Thymus (tissue), 11 donors: ENCODE results near the gene FNDC4. TPM values are rescaled to one million over a fixed set of nuclear protein-coding genes. Genes with fewer than 3 reads are reported as not detected.

Experiments
- DNase-seq, 9 donors: peaks; one replicate each; pipeline ENCODE4 v3.0.0-alpha.2; 2013; ENCODE audit warnings: low spot score in 9 of 9, low read depth in 6 of 9, missing footprints in 1 of 9
- H3K27ac ChIP-seq, 2 donors: one replicate each; pipeline ENCODE4 v1.5.1; 2013; ENCODE audit warnings: control low read depth in 1 of 2, low read depth in 1 of 2, low read length in 1 of 2, mild to moderate bottlenecking in 1 of 2, moderate library complexity in 1 of 2
- H3K27me3 ChIP-seq, 2 donors: one replicate each; pipeline ENCODE4 v1.5.1; 2013; ENCODE audit warnings: low read length in 1 of 2; ENCODE audit not compliant: control insufficient read depth in 2 of 2, insufficient read depth in 1 of 2
- H3K36me3 ChIP-seq, 2 donors: one replicate each; pipeline ENCODE4 v1.5.1; 2013; ENCODE audit warnings: low read length in 1 of 2, mild to moderate bottlenecking in 1 of 2, moderate library complexity in 1 of 2; ENCODE audit not compliant: control insufficient read depth in 2 of 2, insufficient read depth in 2 of 2
- H3K4me1 ChIP-seq, 2 donors: one replicate each; pipeline ENCODE4 v1.5.1; 2013; ENCODE audit warnings: low read length in 2 of 2; ENCODE audit not compliant: control insufficient read depth in 2 of 2, insufficient read depth in 2 of 2
- H3K4me3 ChIP-seq, 2 donors: one replicate each; pipeline ENCODE4 v1.5.1; 2013; ENCODE audit warnings: low read length in 2 of 2, control low read depth in 1 of 2, mild to moderate bottlenecking in 1 of 2
- H3K9me3 ChIP-seq, 2 donors: one replicate each; pipeline ENCODE4 v1.5.1; 2013; ENCODE audit warnings: low read length in 1 of 2, mild to moderate bottlenecking in 1 of 2; ENCODE audit not compliant: control insufficient read depth in 2 of 2, insufficient read depth in 1 of 2
- WGBS: extraction: QIAGEN DNeasy Blood & Tissue Kit; methylation state at CpG from one replicate; pipeline ENCODE4 v1.1.7; 2013; 5-methylcytosine and 5-hydroxymethylcytosine counted together
- polyA plus RNA-seq: library from polyadenylated mRNA; stranded (reverse); fragments of 200-250 nt; gene quantifications from one replicate; pipeline ENCODE4 v1.2.3, GENCODE V29; 2013
- total RNA-seq: library from RNA; stranded (reverse); fragments of 120-200 nt; gene quantifications from one replicate; pipeline ENCODE4 v1.2.4, GENCODE V29; 2013
- donor health status: healthy.

FNDC4 gene
- total and polyA plus RNA-seq, 2 donors = 0.85 to 4.3 TPM

DNA sequence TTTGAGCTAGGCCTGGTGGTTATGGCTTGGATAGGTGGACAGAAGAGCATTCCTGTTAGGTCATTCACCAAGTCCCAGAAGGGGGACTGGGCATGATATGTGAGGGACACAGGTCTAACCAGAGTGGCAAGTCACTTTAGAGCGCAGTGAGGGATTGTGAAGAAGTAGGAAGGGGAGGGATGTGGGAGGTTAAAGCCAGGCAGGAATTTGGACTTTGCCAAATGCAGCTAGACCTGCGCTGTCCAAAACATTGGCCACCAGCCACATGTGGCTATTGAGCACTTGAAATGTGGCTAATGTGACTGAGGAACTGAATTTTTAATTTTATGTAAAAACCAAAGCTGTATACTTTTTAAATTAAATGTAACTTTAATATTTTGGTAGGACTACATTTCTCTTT is 25.3 kb upstream of the FNDC4 start:
- Histone ChIP-seq H3K4me3 (no peak overlapping the region), H3K27ac (no peak overlapping the region), H3K36me3 (no peaks in the 10 kb centered on the region), H3K9me3 (no peaks in the 10 kb centered on the region), H3K4me1 (no peaks in the 10 kb centered on the region), H3K27me3 (no peaks in the 10 kb centered on the region)
- 97% methylated on average over 2 of the region's 2 CpGs for WGBS
- no peak for DNase-seq

DNA sequence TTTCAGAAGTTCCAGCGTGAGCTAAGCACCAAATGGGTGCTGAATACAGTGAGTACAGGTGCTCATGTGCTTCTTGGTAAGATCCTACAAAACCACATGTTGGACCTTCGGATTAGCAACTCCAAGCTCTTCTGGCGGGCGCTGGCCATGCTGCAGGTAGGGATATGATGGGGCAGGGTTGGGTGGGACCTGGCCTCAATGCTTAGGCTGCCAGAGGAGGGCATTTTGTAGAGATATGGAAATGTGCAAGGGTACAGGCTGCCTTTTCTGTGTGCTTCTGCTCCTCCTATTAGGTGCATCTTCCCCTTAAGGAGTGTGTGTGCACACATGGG is 23.7 kb upstream of the FNDC4 start:
- Histone ChIP-seq H3K4me1 (no peaks in the 10 kb centered on the region), H3K4me3 (no peak overlapping the region), H3K36me3 (no peaks in the 10 kb centered on the region), H3K27me3 (no peaks in the 10 kb centered on the region), H3K27ac (no peak overlapping the region), H3K9me3 (no peaks in the 10 kb centered on the region)
- DNase-seq = no peak
- WGBS = 99% methylated on average over 4 of the region's 4 CpGs

DNA sequence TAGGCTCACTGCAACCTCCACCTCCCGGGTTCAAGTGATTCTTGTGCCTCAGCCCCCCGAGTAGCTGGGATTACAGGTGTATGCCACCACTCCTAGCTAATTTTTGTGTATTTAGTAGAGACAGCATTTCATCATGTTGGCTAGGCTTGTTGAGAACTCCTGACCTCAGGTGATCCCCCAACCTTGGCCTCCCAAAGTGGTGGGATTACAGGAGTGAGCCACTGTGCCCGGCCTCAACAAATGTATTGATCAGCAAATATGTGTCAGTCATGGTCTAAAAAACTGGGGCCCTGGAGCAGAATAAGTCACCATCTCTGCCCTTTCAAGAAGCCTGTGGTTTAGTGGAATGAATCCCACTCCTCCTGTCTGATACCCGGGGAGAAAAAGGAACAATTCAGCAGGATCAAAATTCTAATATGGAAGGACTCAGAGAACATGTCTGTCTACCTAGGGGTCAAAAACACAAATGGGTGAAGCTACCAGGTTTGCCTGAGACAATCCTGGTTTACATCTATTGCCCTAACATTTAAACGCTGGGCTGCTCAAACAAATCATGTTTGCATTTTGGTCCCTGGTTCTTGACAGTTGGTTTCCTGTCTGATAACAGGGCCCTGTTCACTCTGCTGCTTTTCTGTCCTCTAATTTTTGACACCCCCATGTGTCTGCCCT is 23.2 kb upstream of the FNDC4 start:
- Histone ChIP-seq H3K27ac (no peak overlapping the region), H3K9me3 (no peaks in the 10 kb centered on the region), H3K4me3 (no peak overlapping the region), H3K36me3 (no peaks in the 10 kb centered on the region), H3K27me3 (no peaks in the 10 kb centered on the region), H3K4me1 (no peaks in the 10 kb centered on the region)
- 94% methylated on average over 5 of the region's 5 CpGs for WGBS
- no peak for DNase-seq

DNA sequence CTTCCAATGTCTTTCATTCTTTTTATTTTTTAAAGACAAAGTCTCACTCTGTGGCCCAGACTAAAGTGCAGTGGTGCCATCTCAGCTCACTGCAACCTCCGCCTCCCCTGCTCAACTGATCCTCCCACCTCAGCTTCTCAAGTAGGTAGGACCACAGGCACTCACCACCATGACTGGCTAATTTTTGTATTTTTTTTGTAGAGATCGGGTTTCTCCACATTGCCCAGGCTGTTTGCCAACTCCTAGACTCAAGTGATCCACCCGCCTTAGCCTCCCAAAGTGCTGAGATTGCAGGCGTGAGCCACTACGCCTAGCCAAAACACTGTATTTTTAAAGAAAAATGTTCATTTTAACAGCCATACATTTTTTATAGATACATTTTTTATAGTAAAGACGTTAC is 14.3 kb upstream of the FNDC4 start:
- no peak for DNase-seq
- Histone ChIP-seq H3K27me3 (peaks cover 0 to 2% of the 10 kb centered on the region in 2 donors), H3K4me1 (no peaks in the 10 kb centered on the region), H3K36me3 (no peaks in the 10 kb centered on the region), H3K9me3 (no peaks in the 10 kb centered on the region), H3K27ac (no peak overlapping the region), H3K4me3 (no peak overlapping the region)
- 71% methylated on average over 6 of the region's 6 CpGs for WGBS

DNA sequence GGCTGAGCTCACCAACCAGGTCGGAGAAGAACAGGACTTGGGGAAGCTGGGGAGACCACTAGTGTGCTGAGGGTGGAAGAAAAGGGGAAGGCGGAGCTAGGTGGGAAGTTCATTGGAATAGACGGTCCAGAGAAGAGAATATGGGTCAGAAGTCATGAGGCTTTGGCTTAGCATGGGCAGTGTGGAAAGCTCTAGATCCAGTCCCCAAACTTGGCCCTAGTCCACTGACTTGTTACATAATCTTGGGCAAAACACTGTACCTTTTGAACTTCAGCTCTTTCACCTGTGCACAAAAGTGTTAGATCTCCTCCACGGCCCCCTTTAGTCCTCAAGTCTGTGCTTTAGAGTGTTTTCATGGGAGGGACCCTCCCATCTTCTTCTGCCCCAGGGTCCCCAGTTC is 12.3 kb upstream of the FNDC4 start:
- no peaks in the 10 kb centered on the region for H3K4me1 ChIP-seq
- 85% methylated on average over 4 of the region's 4 CpGs for WGBS
- H3K9me3 ChIP-seq = no peaks in the 10 kb centered on the region
- H3K27ac ChIP-seq = no peak overlapping the region
- DNase-seq = no peak
- no peaks in the 10 kb centered on the region for H3K36me3 ChIP-seq
- H3K27me3 ChIP-seq = peaks cover 2 to 3% of the 10 kb centered on the region in 2 donors
- H3K4me3 ChIP-seq = no peak overlapping the region

DNA sequence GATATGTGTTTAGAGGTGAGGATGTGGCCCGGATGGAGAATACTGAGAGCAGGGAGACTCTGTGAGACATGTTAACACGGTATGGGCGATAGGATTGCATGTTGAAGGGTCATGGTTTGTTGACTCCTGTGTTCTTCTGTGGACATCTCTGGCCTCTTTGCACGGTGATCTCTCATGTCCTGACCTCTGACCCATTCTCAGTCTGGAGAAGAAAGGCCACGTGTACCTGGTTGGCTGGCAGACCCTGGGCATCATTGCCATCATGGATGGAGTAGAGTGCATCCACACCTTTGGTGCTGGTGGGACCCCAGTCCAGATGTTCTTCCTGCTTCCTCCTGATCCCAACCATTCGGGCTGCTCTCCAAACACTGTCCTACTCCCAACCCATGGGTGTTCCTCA is 11.6 kb upstream of the FNDC4 start:
- no peak overlapping the region for H3K4me3 ChIP-seq
- H3K27me3 ChIP-seq = peaks cover 2 to 3% of the 10 kb centered on the region in 2 donors
- no peaks in the 10 kb centered on the region for H3K9me3 ChIP-seq
- H3K36me3 ChIP-seq = no peaks in the 10 kb centered on the region
- H3K4me1 ChIP-seq = no peaks in the 10 kb centered on the region
- 93% methylated on average over 6 of the region's 6 CpGs for WGBS
- no peak overlapping the region for H3K27ac ChIP-seq
- no peak for DNase-seq

DNA sequence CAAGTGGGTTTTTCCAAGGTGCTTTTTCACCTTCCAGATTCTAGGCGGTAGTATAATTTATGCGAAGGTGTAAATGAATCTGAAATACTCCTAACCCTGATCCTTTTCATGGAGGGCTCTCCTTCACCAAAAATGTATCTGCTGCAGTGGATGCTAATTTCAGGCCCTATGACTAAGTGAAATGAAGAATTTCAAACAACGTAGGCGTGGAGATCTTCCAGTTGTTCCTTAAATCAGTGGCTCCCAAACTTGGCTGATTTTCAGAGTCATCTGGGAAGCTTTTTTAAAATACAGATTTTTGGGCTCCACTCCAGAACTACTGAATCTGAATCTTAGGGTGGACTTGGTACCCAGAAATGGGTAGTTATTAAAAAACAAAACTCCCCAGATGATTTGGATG is 7.1 kb upstream of the FNDC4 start:
- WGBS = 96% methylated on average over 4 of the region's 4 CpGs
- no peak for DNase-seq

DNA sequence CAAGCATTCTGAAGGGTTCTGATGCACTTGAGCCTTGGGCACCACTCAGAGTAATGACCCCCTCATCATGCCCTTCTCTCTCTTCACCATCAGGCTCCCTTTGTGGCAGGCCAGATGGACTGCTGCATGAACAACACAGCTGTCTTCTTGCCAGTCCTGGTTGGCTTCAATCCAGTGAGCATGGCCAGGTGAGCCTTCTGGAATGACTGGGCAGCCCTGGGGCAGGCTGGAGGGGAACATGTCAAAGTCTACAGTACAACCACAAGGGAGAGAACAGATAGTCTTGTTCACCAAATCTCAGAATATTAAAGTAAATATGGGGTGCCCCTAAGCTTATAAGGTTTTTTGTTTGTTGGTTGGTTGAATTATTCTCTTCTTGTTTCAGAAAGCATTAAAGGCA is 6.0 kb upstream of the FNDC4 start:
- no peaks in the 10 kb centered on the region for H3K4me1 ChIP-seq
- no peaks in the 10 kb centered on the region for H3K9me3 ChIP-seq
- no peak overlapping the region for H3K4me3 ChIP-seq
- H3K27me3 ChIP-seq = peaks cover 11 to 39% of the 10 kb centered on the region in 2 donors
- no peaks in the 10 kb centered on the region for H3K36me3 ChIP-seq
- DNase-seq = no peak
- H3K27ac ChIP-seq = no peak overlapping the region

More for the DNA sequence above, 7.1 kb upstream of the FNDC4 start:
- Histone ChIP-seq H3K4me1 (no peaks in the 10 kb centered on the region), H3K9me3 (no peaks in the 10 kb centered on the region), H3K36me3 (no peaks in the 10 kb centered on the region), H3K27me3 (peaks cover 5 to 30% of the 10 kb centered on the region in 2 donors), H3K27ac (no peak overlapping the region), H3K4me3 (no peak overlapping the region)

DNA sequence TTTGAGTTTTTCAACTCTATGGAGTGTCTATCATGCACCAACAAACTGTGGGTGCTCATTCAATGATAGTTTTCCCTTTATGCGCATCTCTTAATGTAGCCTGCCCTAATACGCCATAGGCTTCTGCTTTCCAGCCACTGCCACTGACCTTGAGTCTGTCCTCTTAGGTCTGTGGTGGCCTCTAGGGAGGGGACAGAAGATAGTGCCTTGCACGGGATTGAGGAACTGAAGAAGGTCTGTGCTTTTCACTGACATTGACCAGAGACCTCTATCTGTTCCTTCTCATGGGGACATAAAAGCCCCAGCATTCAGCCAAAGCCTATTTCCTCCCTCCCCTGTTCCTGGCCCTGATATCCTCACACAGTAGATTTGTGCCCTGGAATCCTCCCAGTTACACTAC is 4.0 kb upstream of the FNDC4 start:
- H3K4me3 ChIP-seq = no peak overlapping the region
- WGBS = 85% methylated on average over 3 of the region's 3 CpGs
- H3K27me3 ChIP-seq = peaks cover 28 to 60% of the 10 kb centered on the region in 2 donors
- peaks cover 0 to 7% of the 10 kb centered on the region in 2 donors for H3K4me1 ChIP-seq
- no peak overlapping the region for H3K27ac ChIP-seq
- DNase-seq = no peak
- no peaks in the 10 kb centered on the region for H3K36me3 ChIP-seq
- H3K9me3 ChIP-seq = no peaks in the 10 kb centered on the region

DNA sequence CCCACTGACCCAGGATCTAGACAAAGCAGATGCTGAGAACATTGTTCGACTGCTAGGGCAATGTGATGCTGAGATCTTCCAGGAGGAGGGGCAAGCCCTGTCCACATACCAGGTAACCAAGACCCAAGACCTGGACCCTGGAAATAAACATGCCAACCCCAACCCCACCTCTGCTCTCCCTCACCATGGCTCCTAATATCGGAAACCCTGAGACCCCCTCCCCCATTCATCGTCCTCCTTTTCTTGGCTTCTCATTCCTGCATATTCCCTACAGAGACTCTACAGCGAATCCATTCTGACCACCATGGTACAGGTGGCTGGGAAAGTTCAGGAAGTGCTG is 2.3 kb upstream of the FNDC4 start:
- Histone ChIP-seq H3K9me3 (no peaks in the 10 kb centered on the region), H3K27me3 (peaks cover 34 to 75% of the 10 kb centered on the region in 2 donors), H3K4me1 (peaks cover 0 to 7% of the 10 kb centered on the region in 2 donors), H3K4me3 (no peak overlapping the region), H3K36me3 (no peaks in the 10 kb centered on the region), H3K27ac (no peak overlapping the region)
- no peak for DNase-seq
- WGBS = 80% methylated on average over 4 of the region's 4 CpGs
